Neural crest cell (in vitro differentiated cells): ENCODE results near the gene KIF17. TPM values are rescaled to one million over a fixed set of nuclear protein-coding genes. Genes with fewer than 3 reads are reported as not detected.

ENCODE experiments used
- DNase-seq: peaks from one replicate; pipeline ENCODE4 v3.0.0; 2021; ENCODE audit warnings: low read depth, mixed read lengths, low spot score
- H3K27ac Mint-ChIP-seq: one replicate; pipeline ENCODE4 v1.8.0; 2021; ENCODE audit warnings: mild to moderate bottlenecking, mixed read lengths; ENCODE audit not compliant: unreplicated experiment
- H3K27me3 Mint-ChIP-seq: 2 replicates; pipeline ENCODE4 v1.8.0; 2021; ENCODE audit warnings: low read depth, mild to moderate bottlenecking, mixed read lengths
- H3K36me3 Mint-ChIP-seq: 2 replicates; pipeline ENCODE4 v1.8.0; 2021; ENCODE audit warnings: low read depth, mild to moderate bottlenecking, mixed read lengths
- H3K4me1 Mint-ChIP-seq: 2 replicates; pipeline ENCODE4 v1.8.0; 2021; ENCODE audit warnings: mixed read lengths
- H3K4me3 Mint-ChIP-seq: one replicate; pipeline ENCODE4 v1.8.0; 2021; ENCODE audit warnings: mild to moderate bottlenecking, mixed read lengths
- H3K9me3 Mint-ChIP-seq: 2 replicates; pipeline ENCODE4 v1.8.0; 2021; ENCODE audit warnings: mixed read lengths
- total RNA-seq: library from RNA; stranded (reverse); gene quantifications from 2 replicates; pipeline ENCODE4 v1.2.1, GENCODE V29; 2021
- TF ChIP-seq, protein P1 (sequence below): fragments of 200-600 bp; sonication (generic); conservative IDR thresholded peaks from 2 replicates; pipeline ENCODE4 v1.5.0; 2021; ENCODE audit warnings: antibody characterized with exemption, mild to moderate bottlenecking

Gene KIF17
- total RNA-seq, 1 donor from 2014 or later = 1.6 TPM

GRCh38 chr1:20729990-20730689 lies 12.3 kb upstream of the KIF17 start:
- TF ChIP-seq, protein P1, sequence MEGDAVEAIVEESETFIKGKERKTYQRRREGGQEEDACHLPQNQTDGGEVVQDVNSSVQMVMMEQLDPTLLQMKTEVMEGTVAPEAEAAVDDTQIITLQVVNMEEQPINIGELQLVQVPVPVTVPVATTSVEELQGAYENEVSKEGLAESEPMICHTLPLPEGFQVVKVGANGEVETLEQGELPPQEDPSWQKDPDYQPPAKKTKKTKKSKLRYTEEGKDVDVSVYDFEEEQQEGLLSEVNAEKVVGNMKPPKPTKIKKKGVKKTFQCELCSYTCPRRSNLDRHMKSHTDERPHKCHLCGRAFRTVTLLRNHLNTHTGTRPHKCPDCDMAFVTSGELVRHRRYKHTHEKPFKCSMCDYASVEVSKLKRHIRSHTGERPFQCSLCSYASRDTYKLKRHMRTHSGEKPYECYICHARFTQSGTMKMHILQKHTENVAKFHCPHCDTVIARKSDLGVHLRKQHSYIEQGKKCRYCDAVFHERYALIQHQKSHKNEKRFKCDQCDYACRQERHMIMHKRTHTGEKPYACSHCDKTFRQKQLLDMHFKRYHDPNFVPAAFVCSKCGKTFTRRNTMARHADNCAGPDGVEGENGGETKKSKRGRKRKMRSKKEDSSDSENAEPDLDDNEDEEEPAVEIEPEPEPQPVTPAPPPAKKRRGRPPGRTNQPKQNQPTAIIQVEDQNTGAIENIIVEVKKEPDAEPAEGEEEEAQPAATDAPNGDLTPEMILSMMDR = no peak
- Mint-ChIP-seq H3K27me3 (peaks cover 60% of the 10 kb centered on the region), H3K4me1 (peaks cover 17% of the 10 kb centered on the region), H3K27ac (no peak overlapping the region), H3K4me3 (peak overlapping the region; percentile 84), H3K9me3 (no peaks in the 10 kb centered on the region), H3K36me3 (no peaks in the 10 kb centered on the region)
- no peak for DNase-seq

GRCh38 chr1:20729155-20729931 lies 11.5 kb upstream of the KIF17 start:
- TF ChIP-seq, protein P1 = no peak
- H3K27me3 Mint-ChIP-seq = peaks cover 60% of the 10 kb centered on the region
- H3K27ac Mint-ChIP-seq = peak overlapping the region; percentile 43
- H3K4me1 Mint-ChIP-seq = peaks cover 17% of the 10 kb centered on the region
- H3K9me3 Mint-ChIP-seq = no peaks in the 10 kb centered on the region
- H3K4me3 Mint-ChIP-seq = peak overlapping the region; percentile 84
- H3K36me3 Mint-ChIP-seq = no peaks in the 10 kb centered on the region
- DNase-seq = no peak

DNA sequence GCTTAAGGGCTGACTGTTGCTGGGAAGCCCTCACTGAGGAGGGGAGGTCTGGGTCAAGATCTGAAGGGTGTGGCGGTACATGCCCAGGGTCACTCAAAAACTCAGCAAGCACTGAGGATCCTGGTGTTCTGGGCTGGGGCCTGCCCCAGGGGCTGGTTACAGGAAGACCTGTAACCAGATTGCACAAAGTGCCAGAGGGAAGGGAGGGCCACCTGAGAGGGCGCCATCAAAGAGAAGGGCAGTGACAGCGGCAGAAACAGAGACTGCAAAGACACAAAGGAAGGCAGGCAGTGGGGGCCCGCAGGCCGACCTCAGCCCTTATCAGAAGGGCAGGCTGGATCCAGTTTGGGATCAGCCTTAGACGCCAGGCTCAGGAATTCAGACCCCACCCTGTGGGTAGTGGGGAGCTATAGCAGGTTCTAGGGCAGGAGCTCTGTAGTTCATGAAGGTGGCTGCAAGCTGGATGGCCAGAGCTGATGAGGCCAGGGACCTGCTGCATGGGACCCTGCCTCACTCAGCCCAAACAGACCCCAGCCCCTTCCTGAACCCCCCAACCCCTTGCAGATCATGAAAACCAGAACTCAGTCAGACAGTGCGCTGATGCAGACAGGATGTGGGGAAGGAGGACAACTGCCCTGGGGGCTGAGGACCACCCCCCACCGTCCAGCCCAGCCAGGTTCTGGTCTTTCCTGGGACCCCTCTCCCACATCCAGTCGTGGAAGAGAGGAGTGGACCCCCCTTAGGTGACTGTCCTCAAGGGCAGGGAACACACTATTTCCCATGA lies 10.8 kb upstream of the KIF17 start:
- peaks cover 53% of the 10 kb centered on the region for H3K27me3 Mint-ChIP-seq
- peaks cover 17% of the 10 kb centered on the region for H3K4me1 Mint-ChIP-seq
- TF ChIP-seq, protein P1 = no peak
- H3K36me3 Mint-ChIP-seq = no peaks in the 10 kb centered on the region
- no peaks in the 10 kb centered on the region for H3K9me3 Mint-ChIP-seq
- peak overlapping the region; percentile 71 for H3K4me3 Mint-ChIP-seq
- no peak for DNase-seq
- peak overlapping the region; percentile 43 for H3K27ac Mint-ChIP-seq

GRCh38 chr1:20727746-20728316 lies 10.0 kb upstream of the KIF17 start:
- TF ChIP-seq, protein P1 = no peak
- Mint-ChIP-seq H3K36me3 (no peaks in the 10 kb centered on the region), H3K4me3 (peak overlapping the region; percentile 71), H3K27me3 (peaks cover 46% of the 10 kb centered on the region), H3K4me1 (peaks cover 12% of the 10 kb centered on the region), H3K9me3 (no peaks in the 10 kb centered on the region), H3K27ac (no peak overlapping the region)
- no peak for DNase-seq
